HG03575 (cell line): ENCODE data around the gene TSHB.

ENCODE experiments used
- ATAC-seq: cut with Tn5 transposase; IDR thresholded peaks from one replicate; pipeline ENCODE4 v1.9.1; 2021; ENCODE audit not compliant: unreplicated experiment, insufficient number of reproducible peaks, low FRiP score; ENCODE audit errors: extremely low read depth

TSHB gene

GRCh38 chr1:115078708-115079107 is 49.1 kb downstream of the TSHB start:
- ATAC-seq = no peak

DNA sequence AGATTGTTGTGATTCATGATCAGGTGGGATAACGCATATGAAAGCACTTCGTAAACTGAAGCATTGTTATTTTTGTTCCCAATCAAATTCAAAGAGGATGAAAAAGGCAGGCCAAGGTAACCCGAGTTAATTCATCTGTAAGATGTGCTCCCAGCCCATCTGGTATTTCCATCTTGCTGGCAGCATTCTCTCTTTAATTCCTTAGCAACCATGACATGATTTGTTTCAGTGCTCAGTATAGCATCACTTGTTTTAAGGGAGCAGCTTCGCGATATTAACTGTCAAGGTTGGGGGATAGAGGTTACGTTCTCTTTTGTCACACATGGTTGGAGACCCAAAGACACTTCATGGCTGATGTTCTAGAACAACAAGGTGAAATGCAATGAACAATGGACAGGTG is 53.3 kb downstream of the TSHB start:
- ATAC-seq = no peak
